ENCODE results near the gene PRKCZ.

DNA sequence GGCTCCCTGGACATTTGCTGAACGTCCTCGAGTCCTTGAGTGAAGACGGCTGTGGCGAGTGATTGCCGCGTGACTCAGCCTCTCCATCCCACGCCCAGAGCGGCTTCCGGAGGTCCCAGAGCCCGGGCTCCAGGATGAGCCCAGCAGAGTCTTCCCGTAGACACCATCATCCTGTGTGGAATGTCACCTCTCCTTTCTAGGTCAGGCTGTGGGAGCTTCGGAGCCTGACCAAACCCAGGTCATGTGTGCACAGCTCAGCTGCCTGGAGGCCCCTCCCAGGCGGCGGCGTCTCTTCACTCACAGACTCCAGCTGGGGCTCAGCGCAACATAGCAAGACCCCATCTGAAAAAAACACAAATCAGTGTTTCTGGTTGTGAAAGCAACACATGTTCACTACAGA is 38.2 kb downstream of the PRKCZ start:
- TF ChIP-seq, protein P1, sequence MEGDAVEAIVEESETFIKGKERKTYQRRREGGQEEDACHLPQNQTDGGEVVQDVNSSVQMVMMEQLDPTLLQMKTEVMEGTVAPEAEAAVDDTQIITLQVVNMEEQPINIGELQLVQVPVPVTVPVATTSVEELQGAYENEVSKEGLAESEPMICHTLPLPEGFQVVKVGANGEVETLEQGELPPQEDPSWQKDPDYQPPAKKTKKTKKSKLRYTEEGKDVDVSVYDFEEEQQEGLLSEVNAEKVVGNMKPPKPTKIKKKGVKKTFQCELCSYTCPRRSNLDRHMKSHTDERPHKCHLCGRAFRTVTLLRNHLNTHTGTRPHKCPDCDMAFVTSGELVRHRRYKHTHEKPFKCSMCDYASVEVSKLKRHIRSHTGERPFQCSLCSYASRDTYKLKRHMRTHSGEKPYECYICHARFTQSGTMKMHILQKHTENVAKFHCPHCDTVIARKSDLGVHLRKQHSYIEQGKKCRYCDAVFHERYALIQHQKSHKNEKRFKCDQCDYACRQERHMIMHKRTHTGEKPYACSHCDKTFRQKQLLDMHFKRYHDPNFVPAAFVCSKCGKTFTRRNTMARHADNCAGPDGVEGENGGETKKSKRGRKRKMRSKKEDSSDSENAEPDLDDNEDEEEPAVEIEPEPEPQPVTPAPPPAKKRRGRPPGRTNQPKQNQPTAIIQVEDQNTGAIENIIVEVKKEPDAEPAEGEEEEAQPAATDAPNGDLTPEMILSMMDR (IDR thresholded peaks at IDR 0.05), result no peak
- TF ChIP-seq POLR2A (IDR thresholded peaks at IDR 0.05), result no peak

All from uterus (tissue), 2 donors.